ENCODE data around the gene ALDH9A1. TPM values are rescaled to one million over a fixed set of nuclear protein-coding genes. Genes with fewer than 3 reads are reported as not detected.

Gene ALDH9A1
- total RNA-seq, 1 experiment from 2014 or later: 37.4 TPM

- no peaks in the 10 kb centered on the region for H3K4me1 ChIP-seq
- no peak for DNase-seq
Measured at GRCh38 chr1:165629151-165629550, 69.2 kb downstream of the ALDH9A1 start.

GRCh38 chr1:165628147-165628822, 70.1 kb downstream of the ALDH9A1 start:
- H3K4me3 ChIP-seq: no peak overlapping the region
- no peak overlapping the region for H3K27ac ChIP-seq
- H3K4me1 ChIP-seq: no peaks in the 10 kb centered on the region
- H3K27me3 ChIP-seq: 0 out of 2 replicates have a peak, but pooled peaks cover 2% of the 10 kb centered on the region
- H3K36me3 ChIP-seq: no peaks in the 10 kb centered on the region
- no peaks in the 10 kb centered on the region for H3K9me3 ChIP-seq (replicated peaks)
- no peak for DNase-seq

More at GRCh38 chr1:165629151-165629550, 69.2 kb downstream of the ALDH9A1 start:
- Histone ChIP-seq H3K27me3 (0 out of 2 replicates have a peak, but pooled peaks cover 2% of the 10 kb centered on the region), H3K4me3 (no peak overlapping the region), H3K36me3 (no peaks in the 10 kb centered on the region), H3K9me3 (replicated peaks) (no peaks in the 10 kb centered on the region), H3K27ac (no peak overlapping the region)

GRCh38 chr1:165624441-165624840, 73.9 kb downstream of the ALDH9A1 start:
- Histone ChIP-seq H3K36me3 (no peaks in the 10 kb centered on the region), H3K9me3 (replicated peaks) (no peaks in the 10 kb centered on the region), H3K27ac (no peak overlapping the region), H3K27me3 (no peaks in the 10 kb centered on the region), H3K4me3 (no peak overlapping the region), H3K4me1 (no peaks in the 10 kb centered on the region)
- no peak for DNase-seq

- Histone ChIP-seq H3K36me3 (no peaks in the 10 kb centered on the region), H3K27me3 (no peaks in the 10 kb centered on the region), H3K9me3 (replicated peaks) (no peaks in the 10 kb centered on the region), H3K4me3 (no peak overlapping the region), H3K27ac (no peak overlapping the region), H3K4me1 (no peaks in the 10 kb centered on the region)
- no peak for DNase-seq
Measured at GRCh38 chr1:165623624-165624023, 74.7 kb downstream of the ALDH9A1 start.

GRCh38 chr1:165619647-165620151, 78.7 kb downstream of the ALDH9A1 start:
- Histone ChIP-seq H3K4me1 (no peaks in the 10 kb centered on the region), H3K36me3 (no peaks in the 10 kb centered on the region), H3K4me3 (no peak overlapping the region), H3K9me3 (replicated peaks) (no peaks in the 10 kb centered on the region), H3K27ac (no peak overlapping the region), H3K27me3 (no peaks in the 10 kb centered on the region)
- no peak for DNase-seq

GRCh38 chr1:165616987-165617546, 81.3 kb downstream of the ALDH9A1 start:
- Histone ChIP-seq H3K36me3 (no peaks in the 10 kb centered on the region), H3K27me3 (no peaks in the 10 kb centered on the region), H3K4me3 (no peak overlapping the region), H3K27ac (no peak overlapping the region), H3K4me1 (no peaks in the 10 kb centered on the region), H3K9me3 (replicated peaks) (no peaks in the 10 kb centered on the region)
- DNase-seq: no peak

GRCh38 chr1:165616054-165616612, 82.2 kb downstream of the ALDH9A1 start:
- Histone ChIP-seq H3K36me3 (no peaks in the 10 kb centered on the region), H3K27ac (no peak overlapping the region)
- DNase-seq: no peak

More at GRCh38 chr1:165616054-165616612, 82.2 kb downstream of the ALDH9A1 start:
- Histone ChIP-seq H3K4me3 (no peak overlapping the region), H3K4me1 (no peaks in the 10 kb centered on the region), H3K27me3 (no peaks in the 10 kb centered on the region), H3K9me3 (replicated peaks) (no peaks in the 10 kb centered on the region)

Other genes starting within 250 kb of the ALDH9A1 start
- not detected in 2 replicates for gene LRRC52, start 154.6 kb downstream of the ALDH9A1 start, total RNA-seq (2014; rRNA removed; shearing (Covaris generic))
- gene MGST3, start 67.3 kb downstream of the ALDH9A1 start, total RNA-seq (2014; rRNA removed; shearing (Covaris generic)): 27.8 and 33.1 TPM in 2 replicates
- gene TMCO1, start 70.3 kb upstream of the ALDH9A1 start, total RNA-seq (2014; rRNA removed; shearing (Covaris generic)): 77.4 and 82.8 TPM in 2 replicates
- 84.2 and 85.0 TPM in 2 replicates for gene UCK2, start 129.1 kb upstream of the ALDH9A1 start, total RNA-seq (2014; rRNA removed; shearing (Covaris generic))

Data from SJCRH30 (cell line).